GM10266 (cell line): ENCODE data around the gene TSGA10.
A peak's percentile ranks its signal among the peaks of the same experiment; 100 is the strongest.

Experiments used
- DNase-seq: peaks from one replicate; pipeline ENCODE4 v3.0.0; 2012; ENCODE audit errors: extremely low spot score
- TF ChIP-seq, protein P1 (sequence below): IDR thresholded peaks from 2 replicates; pipeline ENCODE4 v1.5.1; 2012; ENCODE audit warnings: mild to moderate bottlenecking, low read depth; ENCODE audit not compliant: control insufficient read depth, insufficient read depth; ENCODE audit errors: missing control alignments

The TSGA10 gene

DNA sequence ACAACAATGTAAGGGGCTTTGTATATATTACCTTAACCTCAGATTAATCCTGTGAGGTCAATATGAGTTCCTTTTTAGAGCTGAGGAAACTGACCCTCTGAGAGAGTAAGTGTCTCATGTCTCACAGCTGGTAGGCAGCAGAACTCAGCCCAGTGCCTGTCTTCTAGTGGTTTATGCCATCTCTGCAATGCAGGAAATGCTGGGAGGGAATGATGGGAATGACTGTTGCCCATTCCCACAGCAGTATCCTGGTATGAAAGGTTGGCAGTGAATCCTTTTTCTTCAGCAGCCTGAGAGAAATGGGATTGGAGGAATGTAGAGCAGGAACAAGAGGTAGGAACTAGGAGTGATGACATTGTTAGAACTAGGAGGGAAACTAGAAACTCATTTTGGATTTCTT, 32.3 kb upstream of the TSGA10 start:
- no peak for DNase-seq
- TF ChIP-seq, protein P1, sequence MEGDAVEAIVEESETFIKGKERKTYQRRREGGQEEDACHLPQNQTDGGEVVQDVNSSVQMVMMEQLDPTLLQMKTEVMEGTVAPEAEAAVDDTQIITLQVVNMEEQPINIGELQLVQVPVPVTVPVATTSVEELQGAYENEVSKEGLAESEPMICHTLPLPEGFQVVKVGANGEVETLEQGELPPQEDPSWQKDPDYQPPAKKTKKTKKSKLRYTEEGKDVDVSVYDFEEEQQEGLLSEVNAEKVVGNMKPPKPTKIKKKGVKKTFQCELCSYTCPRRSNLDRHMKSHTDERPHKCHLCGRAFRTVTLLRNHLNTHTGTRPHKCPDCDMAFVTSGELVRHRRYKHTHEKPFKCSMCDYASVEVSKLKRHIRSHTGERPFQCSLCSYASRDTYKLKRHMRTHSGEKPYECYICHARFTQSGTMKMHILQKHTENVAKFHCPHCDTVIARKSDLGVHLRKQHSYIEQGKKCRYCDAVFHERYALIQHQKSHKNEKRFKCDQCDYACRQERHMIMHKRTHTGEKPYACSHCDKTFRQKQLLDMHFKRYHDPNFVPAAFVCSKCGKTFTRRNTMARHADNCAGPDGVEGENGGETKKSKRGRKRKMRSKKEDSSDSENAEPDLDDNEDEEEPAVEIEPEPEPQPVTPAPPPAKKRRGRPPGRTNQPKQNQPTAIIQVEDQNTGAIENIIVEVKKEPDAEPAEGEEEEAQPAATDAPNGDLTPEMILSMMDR = no peak

DNA sequence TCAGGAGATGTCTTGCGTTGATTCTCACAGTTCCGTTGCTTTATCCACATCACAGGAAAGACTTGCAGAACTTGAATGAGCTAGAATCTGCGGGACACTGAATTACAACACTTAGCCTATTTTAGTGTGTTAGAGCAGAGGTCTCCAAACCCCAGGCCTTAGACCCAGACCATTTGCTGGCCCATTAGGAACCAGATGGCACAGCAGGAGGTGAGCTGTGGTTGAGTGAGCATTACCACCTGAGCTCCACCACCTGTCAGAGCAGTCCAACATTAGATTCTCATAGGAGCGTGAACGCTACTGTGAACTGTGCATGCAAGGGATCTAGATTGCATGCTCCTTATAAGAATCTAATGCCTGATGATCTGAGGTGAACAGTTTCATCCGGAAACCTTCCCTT, 30.1 kb upstream of the TSGA10 start:
- no peak for DNase-seq
- TF ChIP-seq, protein P1 = no peak

DNA sequence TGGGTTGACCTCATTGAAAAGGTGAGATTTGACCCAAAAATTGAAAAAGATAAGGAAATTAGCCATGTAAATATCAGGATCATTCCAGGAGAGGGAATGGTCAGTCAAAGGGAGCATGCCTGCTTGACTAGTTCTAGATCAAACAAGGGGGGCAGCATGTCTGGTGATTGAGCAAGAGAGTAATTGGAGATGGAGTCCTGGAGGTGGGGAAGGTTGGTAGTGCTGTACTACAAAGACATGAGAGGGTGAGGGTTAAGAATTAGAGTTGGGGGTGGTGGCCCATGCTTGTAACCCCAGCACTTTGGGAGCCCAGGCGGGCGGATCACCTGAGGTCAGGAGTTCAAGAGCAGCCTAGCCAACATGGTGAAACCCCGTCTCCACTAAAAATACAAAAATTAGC, 28.3 kb upstream of the TSGA10 start:
- DNase-seq = no peak
- TF ChIP-seq, protein P1 = no peak

DNA sequence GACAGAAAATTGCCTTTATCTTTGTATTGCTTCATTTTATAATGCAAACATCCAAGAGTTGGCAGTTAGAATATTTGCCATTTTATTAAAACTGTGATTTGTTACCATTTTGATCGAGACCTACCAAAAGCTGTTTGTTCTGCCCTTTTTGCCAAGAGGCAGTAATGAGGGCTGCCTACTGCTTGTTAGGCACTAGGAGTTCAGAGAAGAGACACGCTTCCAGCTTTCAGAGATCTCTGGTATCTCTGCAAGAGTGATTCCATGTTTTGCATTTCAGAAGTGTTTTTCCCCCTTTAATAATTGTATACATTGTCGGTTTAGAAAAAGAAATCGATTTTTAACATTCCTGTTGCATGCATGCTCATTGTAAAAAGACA, 26.9 kb upstream of the TSGA10 start:
- TF ChIP-seq, protein P1 = no peak
- no peak for DNase-seq

DNA sequence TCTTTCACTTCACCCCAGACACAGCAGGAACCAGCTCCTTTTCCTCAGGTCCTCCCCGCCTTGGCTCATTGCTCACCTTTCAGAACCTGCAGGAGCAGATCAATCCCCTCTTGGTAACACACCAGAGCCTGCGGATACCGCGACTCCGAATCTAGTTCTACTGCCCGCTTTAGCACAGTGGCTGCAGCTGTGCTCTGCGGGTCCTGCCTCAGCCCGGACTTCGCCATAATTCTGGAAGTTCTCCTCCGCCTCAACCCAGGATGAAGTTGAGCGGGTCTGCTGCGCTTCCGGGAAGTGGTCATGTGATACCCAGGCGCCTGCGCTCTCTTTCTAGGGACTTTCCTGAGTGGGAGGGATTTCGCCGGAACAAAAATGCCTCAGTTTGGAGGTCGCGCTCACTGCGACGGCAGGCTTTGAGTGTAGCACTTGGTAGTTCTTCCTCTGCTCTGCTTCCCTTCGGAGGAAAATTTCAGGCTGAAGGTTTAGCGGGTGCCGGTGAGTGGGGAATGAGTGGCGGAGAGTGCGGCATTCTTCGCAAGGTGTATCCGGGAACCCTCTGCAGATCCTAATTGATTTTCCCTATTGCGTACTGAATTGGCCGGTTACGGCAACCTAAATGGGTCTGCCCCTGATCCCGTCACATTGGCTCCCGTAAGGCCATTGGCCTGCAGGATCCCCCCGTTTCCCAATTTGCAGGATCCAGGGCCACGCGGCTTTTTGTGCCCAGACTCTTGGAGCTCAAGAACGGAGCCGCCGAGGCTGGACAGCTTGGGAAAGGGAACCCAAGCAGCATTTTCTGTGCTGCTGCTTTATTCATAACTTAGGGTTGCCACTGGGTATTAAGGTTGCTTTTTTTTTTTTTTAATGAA, 26.2 kb upstream of the TSGA10 start, which contains the start of the genes MITD1 and MRPL30:
Gene MITD1 (minus strand): TSS at position 304 of the 869 bp plus-strand sequence. CDS start 77 bp downstream, at position 227.
Gene MRPL30 (plus strand): TSS at position 430 of the 869 bp plus-strand sequence. CDS start 5,020 bp downstream, outside the sequence.
- peak; percentile 79 for DNase-seq
- TF ChIP-seq, protein P1 = no peak

DNA sequence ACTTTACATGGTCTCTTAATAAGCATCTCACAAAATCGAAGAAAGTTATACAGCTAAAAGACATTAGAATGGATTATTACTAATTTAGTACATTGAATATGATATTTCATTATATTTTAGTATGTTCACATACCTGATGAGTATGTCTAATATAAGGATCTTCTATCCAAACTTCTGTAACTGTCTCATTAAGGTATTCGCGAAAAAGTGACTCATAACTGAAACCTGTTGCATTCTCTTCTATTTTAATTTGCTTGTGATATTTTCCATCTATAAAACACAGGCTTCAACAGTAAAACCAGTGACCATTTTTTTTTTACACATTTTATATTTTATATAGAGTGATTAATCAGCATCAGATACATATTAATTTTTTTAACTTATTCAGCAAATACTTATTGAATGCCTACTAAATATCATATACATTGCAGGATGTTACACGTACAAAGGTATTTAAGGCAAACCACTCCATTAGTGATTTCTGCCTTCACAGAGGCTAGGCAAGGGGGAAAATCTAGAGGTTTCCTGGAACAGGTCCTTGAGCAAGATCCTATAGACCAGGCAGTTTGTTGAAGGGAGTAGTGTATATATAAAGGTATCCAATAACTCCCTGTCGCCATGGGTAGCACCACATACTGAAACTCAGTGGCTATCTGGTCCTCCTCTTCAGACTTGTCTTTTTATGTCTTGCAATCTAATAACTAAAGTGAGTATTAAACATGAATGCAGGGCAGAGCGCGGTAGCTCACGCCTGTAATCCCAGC, 16.8 kb upstream of the TSGA10 start:
- TF ChIP-seq, protein P1 = no peak
- no peak for DNase-seq
